Activated CD8-positive, alpha-beta T cell treated with anti-CD3 and anti-CD28 coated beads, Interleukin-2, amount 10 ng/mL, durations not matched to agents 7 days and 5 days (primary cell): ENCODE results near the gene SLF2. TPM values are rescaled to one million over a fixed set of nuclear protein-coding genes. Genes with fewer than 3 reads are reported as not detected.

Experiments used
- ATAC-seq: fragments of 150-1000 bp; cut with Tn5 transposase; one replicate; pipeline ENCODE4 v1.10.0; 2021; ENCODE audit warnings: moderate library complexity
- CTCF ChIA-PET: fragments of 350-600 bp; sonication (Branson Sonifier 250); formaldehyde crosslinking; loops from one replicate; lab custom pipeline; 2021; ENCODE audit warnings: antibody characterized with exemption; lab: Charles Lee
- POLR2A ChIA-PET: fragments of 350-600 bp; sonication (Branson Sonifier 250); formaldehyde crosslinking; loops from one replicate; lab custom pipeline; 2021; ENCODE audit warnings: antibody characterized with exemption; lab: Charles Lee
- DNase-seq: peaks from one replicate; pipeline ENCODE4 v3.0.0-alpha.2; 2020
- H3K27ac Mint-ChIP-seq: one replicate; pipeline ENCODE4 v1.8.0; 2021; ENCODE audit warnings: mild to moderate bottlenecking, mixed read lengths
- H3K27me3 Mint-ChIP-seq: one replicate; pipeline ENCODE4 v1.8.0; 2021; ENCODE audit warnings: low read depth, mixed read lengths
- H3K36me3 Mint-ChIP-seq: one replicate; pipeline ENCODE4 v1.8.0; 2021; ENCODE audit warnings: low read depth, mixed read lengths
- H3K4me1 Mint-ChIP-seq: one replicate; pipeline ENCODE4 v1.8.0; 2021; ENCODE audit warnings: low read depth, mixed read lengths
- H3K4me3 Mint-ChIP-seq: one replicate; pipeline ENCODE4 v1.8.0; 2021; ENCODE audit warnings: mild to moderate bottlenecking, mixed read lengths
- H3K9me3 Mint-ChIP-seq: one replicate; pipeline ENCODE4 v1.8.0; 2022; ENCODE audit warnings: mixed read lengths; ENCODE audit not compliant: insufficient read depth
- total RNA-seq, 2 experiments: library from RNA; stranded (reverse); gene quantifications; one replicate each; pipeline ENCODE4 v1.2.3, GENCODE V29; 2021

SLF2 gene
- total RNA-seq, 2 experiments from 2014 or later, result 42.8 to 44.4 TPM

- DNase-seq, result no peak
- CTCF ChIA-PET, result interaction anchor here (1.4 kb wide), 1 partner anchor 37 kb away, joined by 4 read pairs; no protein-coding TSS in a partner anchor
- ATAC-seq, result no peak
- POLR2A ChIA-PET, result no interaction called here
- Mint-ChIP-seq H3K4me1 (no peaks in the 10 kb centered on the region), H3K9me3 (no peaks in the 10 kb centered on the region), H3K36me3 (peaks cover 2% of the 10 kb centered on the region), H3K27ac (no peak overlapping the region), H3K4me3 (no peak overlapping the region), H3K27me3 (no peaks in the 10 kb centered on the region)
Observed at GRCh38 chr10:100977436-100977835, 64.7 kb downstream of the SLF2 start.

GRCh38 chr10:100978121-100978900 is 65.5 kb downstream of the SLF2 start:
- H3K4me1 Mint-ChIP-seq, result no peaks in the 10 kb centered on the region
- H3K9me3 Mint-ChIP-seq, result no peaks in the 10 kb centered on the region
- H3K27me3 Mint-ChIP-seq, result no peaks in the 10 kb centered on the region
- CTCF ChIA-PET, result no interaction called here
- DNase-seq (no peak), ATAC-seq (no peak)
- H3K27ac Mint-ChIP-seq, result no peak overlapping the region
- H3K36me3 Mint-ChIP-seq, result peaks cover 2% of the 10 kb centered on the region
- no peak overlapping the region for H3K4me3 Mint-ChIP-seq
- POLR2A ChIA-PET, result no interaction called here

GRCh38 chr10:100978901-100979195 is 66.1 kb downstream of the SLF2 start:
- DNase-seq, result no peak
- no peak overlapping the region for H3K27ac Mint-ChIP-seq
- ChIA-PET POLR2A (no interaction called here), CTCF (no interaction called here)
- no peak for ATAC-seq
- H3K9me3 Mint-ChIP-seq, result no peaks in the 10 kb centered on the region
- no peaks in the 10 kb centered on the region for H3K4me1 Mint-ChIP-seq
- H3K4me3 Mint-ChIP-seq, result no peak overlapping the region
- peaks cover 2% of the 10 kb centered on the region for H3K36me3 Mint-ChIP-seq
- H3K27me3 Mint-ChIP-seq, result no peaks in the 10 kb centered on the region

DNA sequence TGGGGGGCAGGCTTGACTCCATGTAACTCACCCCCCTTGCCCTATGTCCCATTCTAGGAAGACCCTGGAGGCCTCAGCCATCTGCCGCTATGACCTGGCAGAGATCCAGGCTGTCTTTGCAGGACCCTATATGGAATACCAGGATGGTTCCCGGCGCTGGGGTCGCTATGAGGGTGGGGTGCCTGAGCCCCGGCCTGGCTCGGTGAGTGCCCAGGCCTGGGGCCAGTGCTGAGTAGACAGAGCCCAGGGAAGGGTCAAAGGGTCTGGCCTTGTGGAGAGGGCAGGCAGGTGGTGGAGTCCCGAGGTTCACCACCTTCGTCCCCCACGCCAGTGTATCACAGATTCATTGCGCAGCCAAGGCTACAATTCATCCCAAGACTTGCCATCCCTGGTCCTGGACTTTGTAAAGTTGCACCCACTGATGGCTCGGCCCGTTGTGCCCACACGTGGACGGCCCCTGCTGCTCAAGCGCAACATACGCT is 67.1 kb downstream of the SLF2 start:
- CTCF ChIA-PET, result interaction anchor here (1.4 kb wide), 1 partner anchor 13 kb away, joined by 4 read pairs; no protein-coding TSS in a partner anchor

DNA sequence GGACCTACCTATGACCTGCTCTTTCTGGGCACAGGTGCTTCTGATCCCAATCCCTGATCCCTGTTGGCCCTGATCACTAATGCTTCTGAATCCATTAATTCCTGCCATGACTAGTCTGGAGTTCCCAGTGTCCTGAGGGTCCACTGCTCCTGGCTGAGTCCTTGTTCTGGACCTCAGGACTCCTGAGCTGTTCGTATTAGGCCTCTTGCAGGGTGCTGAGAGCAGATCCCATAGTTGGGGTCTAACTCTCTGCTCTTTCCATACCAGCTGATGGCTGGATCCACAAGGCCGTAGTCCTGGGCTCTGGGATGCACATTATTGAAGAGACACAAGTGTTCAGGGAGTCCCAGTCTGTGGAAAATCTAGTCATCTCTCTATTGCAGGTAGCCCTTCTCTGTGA is 67.5 kb downstream of the SLF2 start:
- H3K4me3 Mint-ChIP-seq, result no peak overlapping the region

More for the DNA sequence above, 67.1 kb downstream of the SLF2 start:
- Mint-ChIP-seq H3K9me3 (no peaks in the 10 kb centered on the region), H3K4me1 (no peaks in the 10 kb centered on the region), H3K27ac (no peak overlapping the region), H3K36me3 (peaks cover 2% of the 10 kb centered on the region), H3K27me3 (no peaks in the 10 kb centered on the region), H3K4me3 (no peak overlapping the region)
- POLR2A ChIA-PET, result no interaction called here
- no peak for ATAC-seq
- DNase-seq, result no peak

GRCh38 chr10:100980711-100981110 is 67.9 kb downstream of the SLF2 start:
- H3K27ac Mint-ChIP-seq, result no peak overlapping the region

More for the DNA sequence above, 67.5 kb downstream of the SLF2 start:
- ChIA-PET POLR2A (interaction anchor here (1.6 kb wide), 1 partner anchor 24 kb away, joined by 5 read pairs; no protein-coding TSS in a partner anchor), CTCF (interaction anchor here (1.3 to 1.4 kb wide), 2 partner anchors 13 to 18 kb away, joined by 4 to 5 read pairs; no protein-coding TSS in a partner anchor)
- Mint-ChIP-seq H3K36me3 (peaks cover 2% of the 10 kb centered on the region), H3K27me3 (no peaks in the 10 kb centered on the region), H3K9me3 (no peaks in the 10 kb centered on the region), H3K27ac (no peak overlapping the region), H3K4me1 (no peaks in the 10 kb centered on the region)
- ATAC-seq, result no peak
- no peak for DNase-seq

GRCh38 chr10:100981178-100981772 is 68.5 kb downstream of the SLF2 start:
- POLR2A ChIA-PET, result interaction anchor here (1.6 kb wide), 1 partner anchor 25 kb away, joined by 5 read pairs; no protein-coding TSS in a partner anchor
- peaks cover 5% of the 10 kb centered on the region for H3K36me3 Mint-ChIP-seq

More at GRCh38 chr10:100980711-100981110, 67.9 kb downstream of the SLF2 start:
- DNase-seq (no peak), ATAC-seq (no peak)
- Mint-ChIP-seq H3K27me3 (no peaks in the 10 kb centered on the region), H3K9me3 (no peaks in the 10 kb centered on the region), H3K36me3 (peaks cover 5% of the 10 kb centered on the region), H3K4me3 (no peak overlapping the region), H3K4me1 (peaks cover 4% of the 10 kb centered on the region)
- POLR2A ChIA-PET, result interaction anchor here (1.6 kb wide), 1 partner anchor 24 kb away, joined by 5 read pairs; no protein-coding TSS in a partner anchor
- CTCF ChIA-PET, result interaction anchor here (1.0 to 1.3 kb wide), 2 partner anchors 12 to 17 kb away, joined by 3 to 5 read pairs; partner anchors contain the start of gene SEMA4G

GRCh38 chr10:100982916-100983830 is 70.4 kb downstream of the SLF2 start:
- Mint-ChIP-seq H3K9me3 (no peaks in the 10 kb centered on the region), H3K36me3 (peaks cover 15% of the 10 kb centered on the region), H3K4me3 (no peak overlapping the region), H3K4me1 (peaks cover 26% of the 10 kb centered on the region), H3K27me3 (no peaks in the 10 kb centered on the region), H3K27ac (no peak overlapping the region)
- POLR2A ChIA-PET, result no interaction called here
- CTCF ChIA-PET, result interaction anchor here (1.5 kb wide), 1 partner anchor 32 kb away, joined by 3 read pairs; no protein-coding TSS in a partner anchor
- DNase-seq (no peak), ATAC-seq (no peak)

More at GRCh38 chr10:100981178-100981772, 68.5 kb downstream of the SLF2 start:
- no peak for DNase-seq
- Mint-ChIP-seq H3K27me3 (no peaks in the 10 kb centered on the region), H3K27ac (no peak overlapping the region), H3K4me3 (no peak overlapping the region), H3K9me3 (no peaks in the 10 kb centered on the region), H3K4me1 (peaks cover 10% of the 10 kb centered on the region)
- ATAC-seq, result no peak
- CTCF ChIA-PET, result interaction anchor here (1.0 to 1.3 kb wide), 2 partner anchors 12 to 17 kb away, joined by 3 to 5 read pairs; partner anchors contain the start of gene SEMA4G

GRCh38 chr10:100983868-100984671 is 71.3 kb downstream of the SLF2 start:
- H3K4me3 Mint-ChIP-seq, result no peak overlapping the region
- H3K27ac Mint-ChIP-seq, result no peak overlapping the region
- H3K9me3 Mint-ChIP-seq, result no peaks in the 10 kb centered on the region
- DNase-seq, result no peak
- no peak for ATAC-seq
- H3K36me3 Mint-ChIP-seq, result peaks cover 15% of the 10 kb centered on the region
- H3K4me1 Mint-ChIP-seq, result peaks cover 34% of the 10 kb centered on the region
- POLR2A ChIA-PET, result no interaction called here
- H3K27me3 Mint-ChIP-seq, result no peaks in the 10 kb centered on the region
- CTCF ChIA-PET, result interaction anchor here (1.5 to 6.0 kb wide), 2 partner anchors 13 to 31 kb away, joined by 3 to 60 read pairs; partner anchors contain the start of gene LZTS2

DNA sequence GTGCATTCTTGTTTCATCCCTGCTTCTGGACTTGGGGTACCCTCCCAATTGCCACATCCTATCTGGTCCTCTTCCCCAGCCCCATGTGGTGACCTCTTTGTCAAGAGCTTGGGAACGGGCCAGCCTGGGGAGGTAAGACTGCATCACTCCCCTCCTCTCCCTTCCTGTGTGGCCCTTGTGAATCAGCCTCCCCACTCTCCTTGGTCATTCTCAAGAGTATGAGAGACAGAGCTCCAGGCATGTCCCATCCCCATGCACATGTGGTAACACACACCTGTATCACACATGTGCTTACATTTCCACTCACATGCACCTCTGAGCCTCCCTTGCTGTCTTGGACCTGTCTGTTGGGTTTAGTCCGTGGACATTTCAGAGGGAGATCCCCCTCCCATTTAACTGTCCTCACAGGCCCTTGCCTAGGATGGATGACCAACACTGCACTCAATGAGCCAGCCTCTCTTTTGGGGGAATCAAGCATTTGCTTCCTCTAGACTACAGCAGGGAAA is 72.0 kb downstream of the SLF2 start:
- no peaks in the 10 kb centered on the region for H3K9me3 Mint-ChIP-seq
- DNase-seq (no peak), ATAC-seq (no peak)
- POLR2A ChIA-PET, result no interaction called here
- CTCF ChIA-PET, result interaction anchor here (1.5 to 6.0 kb wide), 2 partner anchors 13 to 15 kb away, joined by 4 to 60 read pairs; partner anchors contain the start of genes LZTS2 and SEMA4G
- peaks cover 40% of the 10 kb centered on the region for H3K4me1 Mint-ChIP-seq
- H3K4me3 Mint-ChIP-seq, result no peak overlapping the region
- H3K36me3 Mint-ChIP-seq, result peaks cover 16% of the 10 kb centered on the region
- no peaks in the 10 kb centered on the region for H3K27me3 Mint-ChIP-seq
- peak overlapping the region; percentile 43 for H3K27ac Mint-ChIP-seq
